ENCODE results near the gene LCOR.

LCOR gene

DNA sequence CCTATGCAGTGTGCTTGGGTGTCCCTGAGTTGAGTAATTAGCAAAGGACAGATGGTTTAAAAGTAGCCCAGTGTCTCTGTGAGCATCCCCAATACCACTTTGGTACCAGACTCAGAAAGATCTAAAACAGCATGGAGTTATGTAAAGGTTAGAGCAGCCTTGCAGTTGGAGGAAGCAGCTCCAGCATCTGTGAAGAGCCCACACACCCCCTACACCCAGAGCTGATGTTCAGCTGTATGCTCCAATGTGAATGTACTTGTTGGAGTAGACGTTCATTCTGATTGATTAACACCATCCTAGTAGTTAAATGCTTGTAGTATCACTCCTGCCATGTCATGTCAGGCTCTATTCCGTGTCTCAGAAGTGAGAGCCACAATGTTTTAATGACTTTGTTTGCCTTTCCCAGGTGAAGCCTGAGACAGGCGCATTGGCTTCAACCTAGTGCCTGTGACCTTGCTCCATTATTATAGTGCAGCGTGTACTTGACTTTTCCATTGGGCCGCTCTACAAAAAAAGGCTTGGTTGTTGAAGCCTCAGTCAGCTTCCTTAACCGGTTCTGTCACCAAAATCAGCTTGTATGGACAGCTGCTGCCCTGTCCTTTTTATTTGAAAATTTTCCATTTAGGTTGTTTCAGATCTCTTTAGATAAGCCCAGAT, 154.2 kb downstream of the LCOR start:
- TF ChIP-seq, protein P1, sequence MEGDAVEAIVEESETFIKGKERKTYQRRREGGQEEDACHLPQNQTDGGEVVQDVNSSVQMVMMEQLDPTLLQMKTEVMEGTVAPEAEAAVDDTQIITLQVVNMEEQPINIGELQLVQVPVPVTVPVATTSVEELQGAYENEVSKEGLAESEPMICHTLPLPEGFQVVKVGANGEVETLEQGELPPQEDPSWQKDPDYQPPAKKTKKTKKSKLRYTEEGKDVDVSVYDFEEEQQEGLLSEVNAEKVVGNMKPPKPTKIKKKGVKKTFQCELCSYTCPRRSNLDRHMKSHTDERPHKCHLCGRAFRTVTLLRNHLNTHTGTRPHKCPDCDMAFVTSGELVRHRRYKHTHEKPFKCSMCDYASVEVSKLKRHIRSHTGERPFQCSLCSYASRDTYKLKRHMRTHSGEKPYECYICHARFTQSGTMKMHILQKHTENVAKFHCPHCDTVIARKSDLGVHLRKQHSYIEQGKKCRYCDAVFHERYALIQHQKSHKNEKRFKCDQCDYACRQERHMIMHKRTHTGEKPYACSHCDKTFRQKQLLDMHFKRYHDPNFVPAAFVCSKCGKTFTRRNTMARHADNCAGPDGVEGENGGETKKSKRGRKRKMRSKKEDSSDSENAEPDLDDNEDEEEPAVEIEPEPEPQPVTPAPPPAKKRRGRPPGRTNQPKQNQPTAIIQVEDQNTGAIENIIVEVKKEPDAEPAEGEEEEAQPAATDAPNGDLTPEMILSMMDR (IDR thresholded peaks at IDR 0.05; ENCODE audit: insufficient read depth, missing control alignments), result no peak
- FAIRE-seq, result no peak

DNA sequence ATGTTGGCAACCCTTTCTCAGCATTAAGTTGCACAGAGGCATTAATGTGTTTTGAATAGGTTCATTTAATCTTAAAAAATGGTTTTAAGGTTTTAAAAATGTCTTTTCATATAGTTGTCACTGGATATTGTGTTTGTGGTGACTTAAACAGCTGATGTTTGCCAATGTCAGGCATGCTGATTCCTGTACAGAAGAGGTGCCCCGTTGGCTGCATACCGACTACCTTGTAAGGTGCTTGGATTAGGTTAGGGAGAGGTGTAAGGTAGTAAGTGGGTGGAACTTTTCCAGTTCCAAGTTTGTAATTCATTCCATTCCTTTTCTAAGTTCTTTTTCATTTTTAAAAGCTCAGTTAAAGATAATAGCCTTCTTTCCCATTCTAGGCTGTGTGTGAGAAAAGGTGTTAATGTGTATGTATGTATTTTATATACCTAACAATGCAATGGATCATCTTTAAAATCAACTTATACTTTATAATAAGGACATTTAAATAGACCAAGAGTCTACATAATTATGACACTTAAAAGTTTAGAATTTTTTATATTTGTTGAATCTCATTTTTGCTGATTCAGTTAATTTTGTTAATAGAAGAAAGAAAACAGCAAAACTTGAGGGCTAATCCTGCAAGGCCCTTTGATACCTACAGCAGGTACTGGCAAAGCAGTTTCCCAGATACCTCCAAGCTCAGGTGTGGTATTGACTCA, 155.2 kb downstream of the LCOR start:
- no peak for FAIRE-seq
- TF ChIP-seq, protein P1 (IDR thresholded peaks at IDR 0.05; ENCODE audit: insufficient read depth, missing control alignments), result no peak
- no peak for DNase-seq (ENCODE audit: insufficient read length, low spot score)

More for the DNA sequence above, 154.2 kb downstream of the LCOR start:
- no peak for DNase-seq (ENCODE audit: insufficient read length, low spot score)

DNA sequence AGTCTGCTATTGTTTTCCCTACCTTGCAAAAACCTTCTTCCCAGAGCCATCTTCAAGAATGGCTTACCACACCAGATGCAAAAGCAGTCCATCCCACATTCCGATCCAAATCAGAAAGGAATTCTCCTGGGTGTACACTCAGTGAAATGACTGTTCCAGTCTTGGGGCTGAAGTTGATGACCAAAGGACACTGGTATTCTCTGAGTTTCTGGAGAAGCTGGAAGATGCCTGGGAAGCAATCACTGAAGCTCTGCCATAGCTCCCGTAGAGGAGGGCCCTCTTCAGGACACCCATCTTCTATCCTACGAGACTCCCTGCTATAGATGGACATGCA, 155.7 kb downstream of the LCOR start:
- no peak for FAIRE-seq
- DNase-seq (ENCODE audit: insufficient read length, low spot score), result no peak

DNA sequence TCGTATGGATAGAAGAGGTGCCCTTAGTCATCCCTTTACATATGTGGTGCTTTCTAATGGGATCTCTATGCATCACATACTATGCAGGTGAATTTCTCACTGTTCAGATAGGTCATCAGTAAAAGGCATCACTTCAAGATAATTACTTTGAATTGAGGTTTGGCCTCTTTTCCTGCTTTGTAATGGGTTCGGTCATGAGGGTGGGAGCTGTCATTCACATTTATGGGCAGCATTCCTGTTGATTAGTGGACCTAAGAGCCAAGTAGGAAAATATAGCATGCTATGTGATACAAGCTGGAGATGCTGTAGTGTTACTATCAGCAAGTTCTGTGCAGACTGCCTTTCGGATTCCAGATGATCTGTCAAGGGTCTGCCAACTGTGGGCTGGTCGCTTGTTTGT, 156.3 kb downstream of the LCOR start:
- TF ChIP-seq, protein P1 (IDR thresholded peaks at IDR 0.05; ENCODE audit: insufficient read depth, missing control alignments), result no peak
- no peak for DNase-seq (ENCODE audit: insufficient read length, low spot score)
- no peak for FAIRE-seq

More for the DNA sequence above, 155.7 kb downstream of the LCOR start:
- TF ChIP-seq, protein P1 (IDR thresholded peaks at IDR 0.05; ENCODE audit: insufficient read depth, missing control alignments), result no peak

DNA sequence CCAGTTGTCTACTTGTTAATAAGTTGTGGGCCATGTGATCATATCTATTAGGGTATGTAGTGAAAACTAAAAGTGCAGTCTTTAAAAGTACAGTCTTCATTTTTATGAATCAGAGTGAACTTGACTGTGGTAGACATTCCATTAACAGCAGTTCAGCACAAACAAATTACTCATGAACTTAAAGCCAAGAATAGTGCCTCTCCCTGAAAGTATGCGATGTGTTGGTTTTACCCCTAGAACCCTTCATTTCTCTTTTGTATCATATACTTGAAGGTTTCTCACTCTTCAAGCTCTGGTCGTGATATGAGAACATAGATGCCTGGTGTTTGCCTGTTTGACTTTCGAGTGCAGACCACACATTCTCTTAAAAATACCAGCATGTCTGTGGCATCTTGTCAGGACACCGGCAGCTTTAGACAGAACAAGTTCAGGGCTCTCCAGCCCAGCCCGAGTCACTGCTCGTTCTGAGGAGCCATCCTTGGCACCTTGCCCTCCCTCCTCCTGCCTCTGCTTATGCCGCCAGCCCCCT, 159.3 kb downstream of the LCOR start:
- FAIRE-seq (no peak), DNase-seq (ENCODE audit: insufficient read length, low spot score) (no peak)

DNA sequence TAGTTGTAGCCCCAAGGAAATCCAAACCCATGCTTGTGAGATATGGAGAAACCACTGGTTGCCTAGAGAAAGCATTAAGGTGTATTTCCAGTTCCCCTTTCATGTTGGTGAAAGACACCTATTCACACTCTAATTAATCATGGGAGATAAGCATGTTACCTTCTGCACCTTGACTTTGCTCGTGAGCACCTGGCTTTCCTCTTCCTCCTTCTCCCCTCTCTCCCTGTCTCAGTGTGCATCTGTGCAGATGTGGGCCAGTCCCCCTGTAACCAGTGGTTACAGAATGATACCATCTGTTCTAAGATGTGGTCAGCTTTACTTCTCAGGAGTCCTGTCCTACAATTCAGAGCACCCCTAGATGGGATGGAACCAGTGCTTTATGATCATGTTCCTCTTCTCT, 160.6 kb downstream of the LCOR start:
- FAIRE-seq (no peak), DNase-seq (ENCODE audit: insufficient read length, low spot score) (no peak)
- TF ChIP-seq, protein P1 (IDR thresholded peaks at IDR 0.05; ENCODE audit: insufficient read depth, missing control alignments), result no peak

More for the DNA sequence above, 159.3 kb downstream of the LCOR start:
- TF ChIP-seq, protein P1 (IDR thresholded peaks at IDR 0.05; ENCODE audit: insufficient read depth, missing control alignments), result no peak

DNA sequence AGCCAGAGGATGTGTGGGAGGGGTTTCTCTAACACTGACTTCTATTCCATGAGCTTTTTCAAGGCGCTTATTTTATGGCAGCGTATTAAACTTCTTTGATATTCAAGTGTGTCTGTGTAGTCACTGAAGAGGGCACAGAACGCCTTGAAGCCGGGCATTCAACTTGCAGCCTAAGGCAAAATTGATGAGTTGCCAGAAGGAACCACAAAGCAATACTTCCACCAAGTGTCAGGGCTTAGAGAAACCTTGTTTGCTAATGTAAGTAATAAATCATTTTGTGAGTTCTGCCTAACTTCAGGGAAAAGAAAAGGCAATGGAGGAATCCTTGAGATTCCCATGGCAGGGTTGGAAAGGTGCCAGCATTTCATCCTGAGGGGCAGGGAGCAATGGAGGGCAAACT, 163.8 kb downstream of the LCOR start:
- TF ChIP-seq, protein P1 (IDR thresholded peaks at IDR 0.05; ENCODE audit: insufficient read depth, missing control alignments), result no peak
- FAIRE-seq, result no peak
- no peak for DNase-seq (ENCODE audit: insufficient read length, low spot score)

All from D721Med (cell line).